HEK293T (cell line): Measurements from ENCODE around the gene POGK.

ENCODE experiments used
- BHLHE40 ChIP-seq: fragments of 450-650 bp; IDR thresholded peaks from 2 replicates; pipeline ENCODE4 v1.6.1; 2016; ENCODE audit warnings: mild to moderate bottlenecking, moderate library complexity, borderline replicate concordance
- FOXK2 ChIP-seq: fragments of 450-650 bp; IDR thresholded peaks from 2 replicates; pipeline ENCODE4 v1.6.1; 2016; ENCODE audit warnings: mild to moderate bottlenecking
- FOXM1 ChIP-seq: fragments of 450-650 bp; IDR thresholded peaks from 2 replicates; pipeline ENCODE4 v1.6.1; 2017; ENCODE audit warnings: mild to moderate bottlenecking, borderline replicate concordance
- NFRKB ChIP-seq: fragments of 450-650 bp; IDR thresholded peaks from 2 replicates; pipeline ENCODE4 v1.6.1; 2016; ENCODE audit warnings: mild to moderate bottlenecking, moderate library complexity
- SP1 ChIP-seq: fragments of 450-650 bp; IDR thresholded peaks from 2 replicates; pipeline ENCODE4 v1.6.1; 2017
- TARDBP ChIP-seq: fragments of 450-650 bp; IDR thresholded peaks from 2 replicates; pipeline ENCODE4 v1.6.1; 2016

DNA sequence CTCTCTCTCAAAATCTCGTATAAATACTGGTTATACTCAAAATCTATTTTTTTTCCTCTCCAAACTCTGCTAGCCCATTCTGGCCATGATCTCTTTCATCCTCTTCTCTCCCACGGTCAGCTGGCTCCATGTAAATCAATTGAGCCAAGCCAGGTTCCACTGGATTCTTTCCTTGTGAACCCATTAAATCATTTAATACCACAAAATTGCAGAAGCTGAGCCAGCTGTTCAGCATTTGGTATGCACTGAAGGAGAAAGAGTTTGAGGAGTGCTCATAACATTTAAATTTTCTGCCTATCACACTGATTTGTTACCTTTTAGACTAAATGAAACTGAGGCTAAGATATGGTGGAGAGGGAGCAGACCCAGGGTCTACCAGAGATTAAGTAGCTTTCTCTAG is 65.9 kb downstream of the POGK start:
- no peak for TF ChIP-seq TARDBP
- TF ChIP-seq FOXK2, result no peak
- TF ChIP-seq FOXM1, result no peak
- TF ChIP-seq SP1, result no peak
- TF ChIP-seq BHLHE40, result no peak
- TF ChIP-seq NFRKB, result no peak
